Uterus (tissue), 4 donors: ENCODE measurements around the gene TIMP1. TPM values are rescaled to one million over a fixed set of nuclear protein-coding genes. Genes with fewer than 3 reads are reported as not detected.

Experiments
- DNase-seq, 2 donors: peaks; one replicate each; pipeline ENCODE4 v3.0.0-alpha.2; 2019 to 2020
- H3K27ac ChIP-seq, 2 donors: fragments of 200-600 bp; sonication (generic); 1 replicate in 1 of 2; 2 replicates in 1 of 2; pipeline ENCODE4 v1.5.1; 2016 to 2018
- H3K27me3 ChIP-seq, 2 donors: fragments of 200-600 bp; sonication (generic); one replicate each; pipeline ENCODE4 v1.5.1; 2018 to 2019; ENCODE audit warnings: control low read depth in 1 of 2
- H3K36me3 ChIP-seq, 2 donors: fragments of 200-600 bp; sonication (generic); one replicate each; pipeline ENCODE4 v1.5.1; 2019; ENCODE audit warnings: control low read depth in 1 of 2
- H3K4me1 ChIP-seq, 2 donors: fragments of 200-600 bp; sonication (generic); one replicate each; pipeline ENCODE4 v1.5.1; 2018 to 2019; ENCODE audit warnings: control low read depth in 1 of 2
- H3K4me3 ChIP-seq, 2 donors: fragments of 200-600 bp; sonication (generic); 1 replicate in 1 of 2; 2 replicates in 1 of 2; pipeline ENCODE4 v1.5.1; 2018 to 2019; ENCODE audit warnings: mild to moderate bottlenecking in 1 of 2
- H3K9me3 ChIP-seq, 2 donors: fragments of 200-600 bp; sonication (generic); one replicate each; pipeline ENCODE4 v1.5.1; 2019; ENCODE audit warnings: control low read depth in 1 of 2
- CTCF ChIP-seq, 4 experiments: fragments of 200-600 bp in 2 of 4; fragments of 450-650 bp in 2 of 4; sonication (generic) in 2 of 4; IDR thresholded peaks; one replicate each; pipeline ENCODE4 v1.5.1; 2016 to 2019; ENCODE audit warnings: antibody characterized with exemption in 4 of 4, mild to moderate bottlenecking in 2 of 4, moderate library complexity in 1 of 4
- POLR2A ChIP-seq, 2 donors: fragments of 450-650 bp; IDR thresholded peaks; one replicate each; pipeline ENCODE4 v1.6.1; 2016; ENCODE audit warnings: antibody characterized with exemption in 2 of 2, mild to moderate bottlenecking in 1 of 2, moderate library complexity in 1 of 2
- intact Hi-C: fragments of 100-400 bp; cut with DNase I; formaldehyde crosslinking; loops from one replicate; pipeline ENCODE4 v1.15.1; 2023; ENCODE audit warnings: low total_unique reads
- total RNA-seq, 4 donors: library from RNA; depleted of rRNA in 3 of 4; stranded (reverse); fragments of >200 nt in 3 of 4; gene quantifications; one replicate each; pipeline versions ENCODE4 v1.1.0 to v1.2.4, GENCODE V29; 2014 to 2023
- donor health status: DM: yes; HTN: yes; CAD: no.

TIMP1 gene
- total RNA-seq, 4 donors from 2014 or later, result 17.9 to 287 (median 111) TPM

GRCh38 chrX:47556045-47556623, 26.1 kb upstream of the TIMP1 start:
- DNase-seq, result peak; percentile 87 to 94
- Histone ChIP-seq H3K36me3 (no peaks in the 10 kb centered on the region), H3K27ac (peak overlapping the region; percentile 88 to 92), H3K4me1 (no peaks in the 10 kb centered on the region), H3K9me3 (no peaks in the 10 kb centered on the region), H3K27me3 (no peaks in the 10 kb centered on the region), H3K4me3 (peak overlapping the region; percentile 41 to 42)
- intact Hi-C loops, result no loop called here
- peak; percentile 68 to 70 for TF ChIP-seq POLR2A (IDR thresholded peaks at IDR 0.05)
- no peak for TF ChIP-seq CTCF (IDR thresholded peaks at IDR 0.05)

- no peak overlapping the region for H3K27ac ChIP-seq
- intact Hi-C loops, result no loop called here
- no peak for DNase-seq
- H3K36me3 ChIP-seq, result no peaks in the 10 kb centered on the region
- H3K27me3 ChIP-seq, result no peaks in the 10 kb centered on the region
- TF ChIP-seq POLR2A (IDR thresholded peaks at IDR 0.05) (no peak), CTCF (IDR thresholded peaks at IDR 0.05) (no peak)
- no peak overlapping the region for H3K4me3 ChIP-seq
- H3K9me3 ChIP-seq, result no peaks in the 10 kb centered on the region
- H3K4me1 ChIP-seq, result no peaks in the 10 kb centered on the region
These were observed 23.8 kb upstream of the TIMP1 start for GRCh38 chrX:47558436-47558835.

GRCh38 chrX:47560179-47560933, 21.9 kb upstream of the TIMP1 start:
- Histone ChIP-seq H3K27ac (peak overlapping the region; percentile 71 to 95), H3K36me3 (no peaks in the 10 kb centered on the region), H3K4me1 (no peaks in the 10 kb centered on the region), H3K4me3 (peak overlapping the region; percentile 52 to 58), H3K9me3 (no peaks in the 10 kb centered on the region), H3K27me3 (no peaks in the 10 kb centered on the region)
- intact Hi-C loops, result no loop called here
- TF ChIP-seq CTCF (IDR thresholded peaks at IDR 0.05) (no peak), POLR2A (IDR thresholded peaks at IDR 0.05) (no peak)
- no peak for DNase-seq

- TF ChIP-seq POLR2A (IDR thresholded peaks at IDR 0.05) (peak in 1 of 2 donors; percentile 67), CTCF (IDR thresholded peaks at IDR 0.05) (peak in 1 of 4 experiments; percentile 23)
- H3K27me3 ChIP-seq, result no peaks in the 10 kb centered on the region
- peak; percentile 96 to 98 for DNase-seq
- intact Hi-C loops, result no loop called here
- peak within 1 kb of the TSS; percentile 92 to 95 for H3K27ac ChIP-seq
- H3K4me1 ChIP-seq, result no peaks in the 10 kb centered on the region
- no peaks in the 10 kb centered on the region for H3K9me3 ChIP-seq
- peak within 1 kb of the TSS; percentile 52 to 58 for H3K4me3 ChIP-seq
- no peaks in the 10 kb centered on the region for H3K36me3 ChIP-seq
These were observed 21.1 kb upstream of the TIMP1 start, which contains the start of gene ARAF for GRCh38 chrX:47560934-47561658. Gene ARAF (plus strand): TSS chrX:47561205. CDS start chrX:47562968, 1,763 bp downstream.
